Small intestine (tissue), 7 donors: Measurements from ENCODE around the gene RBM47. TPM values are rescaled to one million over a fixed set of nuclear protein-coding genes. Genes with fewer than 3 reads are reported as not detected.
"Not testable (repeated sequence)": the region's sequence is repeated elsewhere in the genome, so short reads cannot be mapped to it uniquely, and the experiment has no call there.

Experiments used
- DNase-seq, 2 donors: peaks; one replicate each; pipeline versions ENCODE4 v3.0.0 to v3.0.0-alpha.2; 2013
- FAIRE-seq: peaks from 2 replicates; lab custom pipeline; 2012; peaks lifted over from hg19 to GRCh38; lab: Jason Lieb, UNC
- H3K27ac ChIP-seq, 3 donors: one replicate each; pipeline ENCODE4 v1.5.1; 2013; ENCODE audit warnings: low read length in 2 of 3, mild to moderate bottlenecking in 2 of 3, control low read depth in 1 of 3, inconsistent platforms in 1 of 3, low read depth in 1 of 3, moderate library complexity in 1 of 3
- H3K27me3 ChIP-seq, 3 donors: one replicate each; pipeline ENCODE4 v1.6.1; 2013; ENCODE audit warnings: low read length in 3 of 3, inconsistent platforms in 1 of 3; ENCODE audit not compliant: control insufficient read depth in 3 of 3, insufficient read depth in 3 of 3
- H3K36me3 ChIP-seq, 3 donors: one replicate each; pipeline ENCODE4 v1.6.1; 2013; ENCODE audit warnings: low read length in 3 of 3, inconsistent platforms in 1 of 3, low read depth in 1 of 3, mild to moderate bottlenecking in 1 of 3, moderate library complexity in 1 of 3; ENCODE audit not compliant: control insufficient read depth in 3 of 3, insufficient read depth in 2 of 3
- H3K4me1 ChIP-seq, 3 donors: one replicate each; pipeline ENCODE4 v1.6.1; 2013; ENCODE audit warnings: low read length in 2 of 3, inconsistent platforms in 1 of 3, low read depth in 1 of 3, mild to moderate bottlenecking in 1 of 3, moderate library complexity in 1 of 3; ENCODE audit not compliant: control insufficient read depth in 3 of 3, insufficient read depth in 2 of 3
- H3K4me3 ChIP-seq, 3 donors: one replicate each; pipeline ENCODE4 v1.5.1; 2013; ENCODE audit warnings: low read length in 3 of 3, control low read depth in 1 of 3, inconsistent platforms in 1 of 3, low read depth in 1 of 3, mild to moderate bottlenecking in 1 of 3, moderate library complexity in 1 of 3
- H3K9me3 ChIP-seq, 2 donors: one replicate each; pipeline ENCODE4 v1.6.1; 2013; ENCODE audit warnings: low read depth in 1 of 2, low read length in 1 of 2; ENCODE audit not compliant: control insufficient read depth in 2 of 2, insufficient read depth in 1 of 2
- WGBS, 3 donors: extraction: QIAGEN DNeasy Blood & Tissue Kit; methylation state at CpG; one replicate each; pipeline ENCODE4 v1.1.7; 2013; 5-methylcytosine and 5-hydroxymethylcytosine counted together
- polyA plus RNA-seq, 4 donors: library from polyadenylated mRNA; stranded (reverse) in 3 of 4; unstranded in 1 of 4; fragments of 200-250 nt in 3 of 4; fragments of 120-200 nt in 1 of 4; gene quantifications; one replicate each; pipeline versions ENCODE4 v1.2.1 to v1.2.3, GENCODE V29; 2013
- donor health status: healthy with polysubstance abuse.
- donor health status: control.
- donor health status: control.
- donor health status: Bipolar disorder and iron deficiency.
- donor health status: healthy.

The RBM47 gene
- polyA plus RNA-seq, 4 donors: 49.5 to 127 (median 106) TPM

DNA sequence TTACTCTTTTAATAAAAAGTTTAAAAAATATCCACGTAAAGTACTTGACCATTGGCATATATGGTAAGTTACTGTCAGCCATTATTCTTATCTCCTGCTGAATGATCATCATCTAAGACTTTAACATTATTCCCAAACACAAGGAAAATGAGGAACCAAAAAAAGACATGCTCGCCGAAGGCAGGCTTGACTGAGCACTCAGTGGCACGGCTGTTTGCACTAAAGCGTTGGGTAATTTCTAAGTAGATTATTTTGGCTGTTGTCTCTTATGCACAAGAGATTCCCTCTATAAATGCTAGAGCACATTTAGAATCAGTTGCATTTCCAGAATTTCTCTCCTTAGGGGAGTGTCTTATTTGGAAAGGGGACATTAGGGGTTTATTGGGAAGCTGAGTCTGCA is 211.7 kb downstream of the RBM47 start:
- Histone ChIP-seq H3K36me3 (peaks cover 0 to 4% (median 2%) of the 10 kb centered on the region in 3 donors), H3K27ac (peak overlapping the region in 2 of 3 donors; percentile 22 to 90), H3K4me1 (peaks cover 0 to 39% (median 3%) of the 10 kb centered on the region in 3 donors), H3K27me3 (no peaks in the 10 kb centered on the region), H3K9me3 (peaks cover 0 to 6% of the 10 kb centered on the region in 2 donors), H3K4me3 (no peak overlapping the region)
- DNase-seq: no peak
- 60 to 78% (median 68%) methylated on average over 5 of the region's 5 CpGs for WGBS, 3 donors
- no peak for FAIRE-seq

DNA sequence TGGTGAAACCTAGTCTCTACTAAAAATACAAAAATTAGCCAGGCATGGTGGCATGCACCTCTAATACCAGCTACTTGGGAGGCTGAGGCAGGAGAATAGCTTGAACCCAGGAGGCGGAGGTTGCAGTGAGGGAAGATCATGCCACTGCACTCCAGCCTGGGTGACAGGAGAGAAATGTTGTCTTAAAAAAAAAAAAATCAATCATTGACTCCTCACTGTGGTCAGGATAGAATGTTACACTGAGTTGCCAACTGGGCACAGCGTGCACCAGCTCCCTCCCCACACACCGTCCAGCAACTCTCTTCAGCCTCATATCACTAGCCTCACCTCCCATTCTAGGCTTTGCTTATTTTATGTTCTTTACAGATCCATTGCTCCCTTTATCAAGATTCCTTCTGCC is 215.0 kb downstream of the RBM47 start:
- Histone ChIP-seq H3K4me1 (peaks cover 0 to 23% (median 3%) of the 10 kb centered on the region in 3 donors), H3K27ac (no peak overlapping the region), H3K36me3 (no peaks in the 10 kb centered on the region), H3K4me3 (no peak overlapping the region), H3K9me3 (peaks cover 0 to 6% of the 10 kb centered on the region in 2 donors), H3K27me3 (no peaks in the 10 kb centered on the region)
- DNase-seq (no peak), FAIRE-seq (no peak)
- WGBS, 3 donors: 60 to 91% (median 83%) methylated on average over 3 of the region's 3 CpGs

DNA sequence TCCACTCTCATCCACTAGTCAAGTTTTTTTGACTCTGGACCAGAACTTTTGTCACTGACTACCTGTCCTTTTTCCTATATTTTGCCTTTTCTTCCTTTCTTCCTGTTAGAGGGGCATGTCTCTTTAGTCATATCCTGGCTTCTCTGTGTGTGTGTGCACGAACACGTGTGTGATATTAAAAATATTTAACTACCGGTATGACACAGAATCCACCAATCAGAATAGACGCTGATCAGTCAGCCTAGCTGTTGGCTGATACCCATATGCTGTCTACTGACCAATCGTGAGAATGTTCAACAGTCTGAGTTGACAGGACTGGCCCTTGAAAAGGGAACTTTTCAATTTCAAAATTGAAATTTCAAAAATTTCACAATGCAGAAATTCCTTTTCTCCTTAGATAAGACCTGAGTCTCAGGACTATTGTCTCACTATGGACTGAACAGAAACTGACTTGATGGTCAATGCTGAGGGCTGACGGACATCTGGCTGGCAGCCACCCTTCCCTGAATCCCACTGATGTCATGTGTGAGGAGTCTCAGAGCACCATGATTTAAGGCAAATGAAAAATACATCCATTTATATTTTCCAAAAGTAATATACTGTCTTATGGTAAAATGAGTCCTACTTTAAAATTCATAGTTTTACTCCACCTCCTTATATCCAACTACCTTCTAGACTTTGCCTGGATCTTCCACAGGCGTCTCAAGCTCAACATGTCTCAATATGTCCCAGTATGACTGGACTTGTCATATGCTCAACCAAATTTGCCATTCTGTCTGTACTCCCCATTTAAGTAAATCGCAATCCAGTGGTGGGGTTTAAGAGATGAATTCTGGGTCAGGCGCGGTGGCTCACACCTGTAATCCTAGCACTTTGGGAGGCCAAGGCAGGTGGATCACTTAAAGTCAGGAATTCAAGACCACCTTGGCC is 216.5 kb downstream of the RBM47 start:
- H3K36me3 ChIP-seq: no peaks in the 10 kb centered on the region
- DNase-seq (no peak), FAIRE-seq (no peak)
- H3K27ac ChIP-seq: no peak overlapping the region
- H3K9me3 ChIP-seq: no peaks in the 10 kb centered on the region
- H3K4me3 ChIP-seq: no peak overlapping the region
- H3K4me1 ChIP-seq: peaks cover 0 to 8% (median 3%) of the 10 kb centered on the region in 3 donors
- H3K27me3 ChIP-seq: no peaks in the 10 kb centered on the region
- 72 to 85% (median 74%) methylated on average over 10 of the region's 10 CpGs for WGBS, 3 donors

DNA sequence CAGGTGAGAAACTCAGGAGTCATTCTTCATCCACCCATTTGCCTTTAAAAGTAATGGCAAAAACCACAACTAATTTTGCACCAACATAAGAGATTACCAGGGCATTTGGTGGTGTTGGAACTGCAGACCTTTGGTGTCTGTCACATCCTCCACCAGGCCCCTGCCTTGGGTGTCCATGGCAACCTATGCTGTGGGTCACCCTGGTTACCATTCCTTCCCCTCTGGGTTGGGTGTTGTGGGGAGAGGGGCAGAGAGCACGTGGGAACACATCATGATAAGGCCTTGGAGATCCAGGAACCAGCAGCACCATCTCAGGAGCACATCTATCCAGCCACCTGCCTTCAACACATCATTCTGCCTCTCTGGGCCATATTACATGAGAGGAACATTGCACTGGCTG is 217.3 kb downstream of the RBM47 start:
- Histone ChIP-seq H3K27me3 (no peaks in the 10 kb centered on the region), H3K27ac (no peak overlapping the region), H3K4me3 (no peak overlapping the region), H3K36me3 (no peaks in the 10 kb centered on the region), H3K9me3 (peaks cover 0 to 3% of the 10 kb centered on the region in 2 donors), H3K4me1 (peaks cover 0 to under 1% (median 0%) of the 10 kb centered on the region in 3 donors)
- DNase-seq: no peak
- 29 to 48% (median 33%) methylated on average over 1 of the region's 1 CpG for WGBS, 3 donors
- FAIRE-seq: no peak

DNA sequence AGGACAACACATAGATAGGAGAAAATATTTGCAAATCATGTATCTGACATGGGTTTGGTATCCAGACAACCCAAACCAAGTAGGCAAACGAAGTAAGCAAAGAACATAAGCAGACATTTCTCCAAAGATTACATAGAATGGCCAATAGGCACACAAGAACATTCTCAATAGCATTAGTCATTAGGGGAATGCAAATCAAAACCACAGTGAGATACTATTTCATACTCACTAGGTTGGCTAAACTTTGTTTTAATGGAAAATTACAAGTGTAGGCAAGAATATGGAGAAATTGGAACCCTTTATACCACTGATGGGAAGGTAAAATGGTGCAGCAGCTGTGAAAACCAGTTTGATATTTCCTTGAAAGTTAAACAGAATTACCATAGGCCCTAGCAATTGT is 219.8 kb downstream of the RBM47 start:
- Histone ChIP-seq H3K9me3 (peaks cover 0 to 15% of the 10 kb centered on the region in 2 donors), H3K27me3 (no peaks in the 10 kb centered on the region), H3K4me3 (no peak overlapping the region), H3K27ac (no peak overlapping the region), H3K36me3 (no peaks in the 10 kb centered on the region), H3K4me1 (peaks cover 0 to 14% (median 0%) of the 10 kb centered on the region in 3 donors)
- FAIRE-seq (no peak), DNase-seq (no peak)
- WGBS, 3 donors: 81 to 83% (median 83%) methylated on average over 1 of the region's 1 CpG

DNA sequence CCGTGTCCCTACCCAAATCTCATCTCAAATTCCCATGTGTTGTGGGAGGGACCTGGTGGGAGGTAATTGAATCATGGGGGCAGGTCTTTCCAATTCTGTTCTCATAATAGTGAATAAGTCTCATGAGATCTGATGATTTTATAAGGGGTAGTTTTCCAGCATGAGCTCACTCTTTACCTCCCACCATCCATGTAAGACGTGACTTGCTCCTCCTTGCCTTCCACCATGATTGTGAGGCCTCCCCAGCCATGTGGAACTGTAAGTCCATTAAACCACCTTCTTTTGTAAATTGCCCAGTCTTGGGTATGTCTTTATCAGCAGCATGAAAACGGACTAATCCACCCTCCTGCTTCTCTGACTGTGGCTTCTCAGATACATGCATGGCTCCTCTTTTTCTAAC is 222.2 kb downstream of the RBM47 start:
- Histone ChIP-seq H3K4me1 (peaks cover 0 to 36% (median 3%) of the 10 kb centered on the region in 3 donors), H3K9me3 (peaks cover 0 to 15% of the 10 kb centered on the region in 2 donors)
- H3K27ac ChIP-seq, FAIRE-seq, DNase-seq, H3K4me3 ChIP-seq, H3K27me3 ChIP-seq, H3K36me3 ChIP-seq: not testable (repeated sequence)
- WGBS, 3 donors: 88 to 92% (median 88%) methylated on average over 3 of the region's 3 CpGs

DNA sequence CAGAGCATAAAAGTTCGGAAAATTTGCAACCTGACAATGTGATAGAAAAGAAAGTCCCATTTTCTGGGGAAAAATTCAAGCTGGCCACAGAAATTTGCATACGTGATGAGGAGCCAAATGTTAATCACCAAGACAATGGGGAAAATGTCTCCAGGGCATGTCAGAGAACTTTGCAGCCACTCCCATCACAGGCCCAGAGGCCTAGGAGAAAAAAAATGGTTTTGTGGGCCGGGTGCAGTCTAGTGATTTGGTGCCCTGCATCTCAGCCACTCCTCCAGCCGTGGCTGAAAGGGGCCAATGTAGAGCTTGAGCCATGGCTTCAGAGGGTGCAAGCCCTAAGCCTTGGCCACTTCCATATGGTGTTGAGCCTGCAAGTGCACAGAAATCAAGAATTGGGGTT is 223.3 kb downstream of the RBM47 start:
- no peaks in the 10 kb centered on the region for H3K27me3 ChIP-seq
- no peak for FAIRE-seq
- DNase-seq: no peak
- H3K9me3 ChIP-seq: peaks cover 0 to 15% of the 10 kb centered on the region in 2 donors
- H3K27ac ChIP-seq: peak overlapping the region in 1 of 3 donors; percentile 44
- H3K4me1 ChIP-seq: peaks cover 0 to 40% (median 3%) of the 10 kb centered on the region in 3 donors
- no peak overlapping the region for H3K4me3 ChIP-seq
- no peaks in the 10 kb centered on the region for H3K36me3 ChIP-seq
- WGBS, 3 donors: 91 to 98% (median 95%) methylated on average over 4 of the region's 4 CpGs

DNA sequence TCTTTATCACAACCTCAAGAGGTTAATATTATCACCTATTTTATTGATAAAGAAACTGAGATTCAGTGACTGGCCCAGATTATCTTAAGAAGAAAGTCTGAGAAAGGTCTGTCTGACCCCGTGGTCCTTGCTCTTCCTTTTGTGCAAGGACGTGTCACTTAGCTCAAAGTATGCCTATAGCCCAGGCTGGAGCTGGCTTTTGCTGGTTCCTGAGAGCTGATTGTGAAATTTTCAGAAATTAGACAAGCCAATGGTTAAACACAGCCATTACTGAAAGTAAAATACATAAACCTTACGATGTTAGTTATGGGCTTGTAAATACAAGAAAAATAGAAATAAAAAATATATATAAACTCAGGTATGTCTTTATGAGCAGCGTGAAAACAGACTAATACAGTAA is 224.5 kb downstream of the RBM47 start:
- FAIRE-seq (no peak), DNase-seq (peak in 1 of 2 donors; percentile 70)
- WGBS, 3 donors: 77 to 79% (median 77%) methylated on average over 4 of the region's 4 CpGs

More for the DNA sequence above, 224.5 kb downstream of the RBM47 start:
- H3K27ac ChIP-seq: peak overlapping the region in 1 of 3 donors; percentile 95
- peaks cover 0 to 15% of the 10 kb centered on the region in 2 donors for H3K9me3 ChIP-seq
- H3K4me3 ChIP-seq: no peak overlapping the region
- peaks cover 0 to 40% (median 3%) of the 10 kb centered on the region in 3 donors for H3K4me1 ChIP-seq
- H3K27me3 ChIP-seq: no peaks in the 10 kb centered on the region
- no peaks in the 10 kb centered on the region for H3K36me3 ChIP-seq
